ENCODE measurements around the gene ADD1.
"Not testable (repeated sequence)": the region's sequence is repeated elsewhere in the genome, so short reads cannot be mapped to it uniquely, and the experiment has no call there.

Gene ADD1

GRCh38 chr4:2944586-2945526 lies 101.2 kb downstream of the ADD1 start:
- DNase-seq (ENCODE audit: low read depth), result no peak

DNA sequence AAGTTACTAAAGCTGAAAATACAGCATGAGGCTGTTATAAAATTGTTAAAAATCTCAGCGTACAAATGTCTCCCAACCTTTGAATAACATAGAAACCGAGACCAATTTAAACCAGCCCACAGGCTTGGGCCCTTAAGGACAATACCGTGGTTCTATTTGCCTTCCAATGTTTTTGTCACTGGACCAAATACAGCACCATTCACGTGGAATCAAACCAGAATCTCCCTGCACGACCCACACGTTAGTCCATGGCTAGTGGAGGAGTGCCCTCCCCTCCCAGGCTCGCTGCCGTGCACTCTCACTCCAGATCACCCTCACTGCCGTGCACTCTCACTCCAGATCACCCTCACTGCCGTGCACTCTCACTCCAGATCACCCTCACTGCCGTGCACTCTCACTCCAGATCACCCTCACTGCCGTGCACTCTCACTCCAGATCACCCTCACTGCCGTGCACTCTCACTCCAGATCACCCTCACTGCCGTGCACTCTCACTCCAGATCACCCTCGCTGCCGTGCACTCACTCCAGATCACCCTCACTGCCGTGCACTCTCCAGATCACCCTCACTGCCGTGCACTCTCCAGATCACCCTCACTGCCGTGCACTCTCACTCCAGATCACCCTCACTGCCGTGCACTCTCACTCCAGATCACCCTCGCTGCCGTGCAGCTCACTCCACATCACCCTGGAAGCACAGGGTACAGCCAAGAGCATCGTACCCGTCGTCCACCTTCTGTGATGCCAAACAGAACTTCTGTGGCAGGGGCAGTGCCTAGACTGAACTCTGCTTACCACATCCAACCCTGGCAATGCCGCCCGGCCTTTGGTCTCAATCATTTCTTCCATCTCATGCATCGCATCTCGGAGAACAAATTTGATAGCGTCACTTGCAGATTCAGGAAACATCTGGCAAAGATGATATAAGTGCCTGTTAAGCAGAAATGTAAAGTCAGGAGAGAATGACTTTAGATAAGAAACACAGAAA lies 102.3 kb downstream of the ADD1 start:
- not testable (repeated sequence) for DNase-seq (ENCODE audit: low read depth)

- DNase-seq (ENCODE audit: low read depth), result no peak
Observed at GRCh38 chr4:2946812-2947600, 103.4 kb downstream of the ADD1 start.

GRCh38 chr4:2947926-2948325 lies 104.3 kb downstream of the ADD1 start:
- no peak for DNase-seq (ENCODE audit: low read depth)

- DNase-seq (ENCODE audit: low read depth), result no peak
Observed at GRCh38 chr4:2948895-2949781, 105.5 kb downstream of the ADD1 start.

GRCh38 chr4:2949782-2950125 lies 106.1 kb downstream of the ADD1 start:
- DNase-seq (ENCODE audit: low read depth), result no peak

GRCh38 chr4:2950221-2950989 lies 106.8 kb downstream of the ADD1 start:
- DNase-seq (ENCODE audit: low read depth), result peak; percentile 73

- DNase-seq (ENCODE audit: low read depth), result no peak
Observed at GRCh38 chr4:2953496-2953895, 109.9 kb downstream of the ADD1 start.

DNA sequence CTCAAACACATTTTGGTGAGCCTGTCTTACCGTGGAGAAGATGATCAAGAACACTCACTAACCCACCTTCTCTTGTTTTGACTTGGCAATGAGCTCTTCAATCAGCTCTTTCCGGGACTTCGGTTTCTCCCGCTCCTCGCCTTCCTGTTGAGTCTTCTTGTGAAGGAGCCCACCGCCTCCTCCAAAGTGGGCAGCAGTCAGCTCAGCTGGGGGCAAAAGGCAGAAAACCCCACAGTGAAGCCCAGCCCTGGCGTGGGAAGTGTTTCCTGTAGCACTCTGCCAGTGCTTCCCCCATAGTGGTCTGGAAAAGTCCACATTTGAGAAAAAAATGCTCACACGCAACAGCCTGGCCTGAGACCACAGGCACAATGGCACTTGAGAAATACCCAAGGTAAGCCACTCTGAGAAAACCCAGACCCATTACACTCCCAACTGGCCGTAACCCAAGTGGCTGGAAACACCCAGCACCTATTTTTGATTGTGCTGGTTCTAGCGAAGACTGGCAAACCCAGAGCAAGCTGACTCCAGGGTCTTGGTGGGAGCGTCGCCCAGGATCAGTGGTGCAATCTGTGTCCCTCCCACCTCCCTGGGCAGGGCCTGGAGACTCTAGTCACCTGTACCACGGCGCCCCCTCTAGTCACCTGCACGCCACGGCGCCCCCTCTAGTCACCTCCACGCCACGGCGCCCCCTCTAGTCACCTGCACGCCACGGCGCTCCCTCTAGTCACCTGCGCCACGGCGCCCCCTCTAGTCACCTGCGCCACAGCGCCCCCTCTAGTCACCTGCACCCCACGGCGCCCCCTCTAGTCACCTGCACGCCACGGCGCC lies 110.9 kb downstream of the ADD1 start:
- no peak for DNase-seq (ENCODE audit: low read depth)

- not testable (repeated sequence) for DNase-seq (ENCODE audit: low read depth)
Observed at GRCh38 chr4:2955186-2956044, 111.8 kb downstream of the ADD1 start.

- DNase-seq (ENCODE audit: low read depth), result peak; percentile 65
Observed at GRCh38 chr4:2958446-2958845, 114.8 kb downstream of the ADD1 start.

- DNase-seq (ENCODE audit: low read depth), result not testable (repeated sequence)
Observed at GRCh38 chr4:2960450-2960849, 116.8 kb downstream of the ADD1 start.

- DNase-seq (ENCODE audit: low read depth), result no peak
Observed at GRCh38 chr4:2961421-2961810, 117.8 kb downstream of the ADD1 start.

- no peak for DNase-seq (ENCODE audit: low read depth)
Observed at GRCh38 chr4:2961811-2962441, 118.3 kb downstream of the ADD1 start.

DNA sequence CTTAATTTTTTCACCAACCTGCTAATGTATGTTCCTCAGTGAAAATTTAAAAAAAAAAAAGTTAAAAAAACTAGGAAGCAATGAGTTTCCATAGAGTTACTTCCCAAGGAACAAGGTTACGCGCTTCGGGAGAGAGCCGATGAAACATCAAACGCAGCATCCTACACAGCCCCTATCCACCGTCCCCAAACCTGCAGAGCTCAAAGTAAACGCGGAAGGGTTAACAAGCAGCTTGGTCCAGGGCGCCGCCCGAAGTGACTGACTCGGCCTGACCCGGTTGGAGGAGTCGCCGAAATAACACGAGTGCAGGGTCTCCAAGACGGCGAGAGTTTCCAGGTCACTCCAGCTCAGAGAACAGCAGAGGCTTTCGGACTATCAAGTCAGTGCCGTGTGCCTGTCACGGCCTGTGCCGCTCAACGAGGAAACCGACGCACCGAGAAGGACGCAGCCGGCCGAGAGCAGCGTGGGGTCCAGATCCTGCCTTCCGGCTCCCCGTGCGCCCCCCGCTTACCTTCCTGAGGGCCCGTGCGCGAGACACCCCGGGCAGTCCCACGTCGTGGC lies 119.0 kb downstream of the ADD1 start:
- peak; percentile 64 for DNase-seq (ENCODE audit: low read depth)

DNA sequence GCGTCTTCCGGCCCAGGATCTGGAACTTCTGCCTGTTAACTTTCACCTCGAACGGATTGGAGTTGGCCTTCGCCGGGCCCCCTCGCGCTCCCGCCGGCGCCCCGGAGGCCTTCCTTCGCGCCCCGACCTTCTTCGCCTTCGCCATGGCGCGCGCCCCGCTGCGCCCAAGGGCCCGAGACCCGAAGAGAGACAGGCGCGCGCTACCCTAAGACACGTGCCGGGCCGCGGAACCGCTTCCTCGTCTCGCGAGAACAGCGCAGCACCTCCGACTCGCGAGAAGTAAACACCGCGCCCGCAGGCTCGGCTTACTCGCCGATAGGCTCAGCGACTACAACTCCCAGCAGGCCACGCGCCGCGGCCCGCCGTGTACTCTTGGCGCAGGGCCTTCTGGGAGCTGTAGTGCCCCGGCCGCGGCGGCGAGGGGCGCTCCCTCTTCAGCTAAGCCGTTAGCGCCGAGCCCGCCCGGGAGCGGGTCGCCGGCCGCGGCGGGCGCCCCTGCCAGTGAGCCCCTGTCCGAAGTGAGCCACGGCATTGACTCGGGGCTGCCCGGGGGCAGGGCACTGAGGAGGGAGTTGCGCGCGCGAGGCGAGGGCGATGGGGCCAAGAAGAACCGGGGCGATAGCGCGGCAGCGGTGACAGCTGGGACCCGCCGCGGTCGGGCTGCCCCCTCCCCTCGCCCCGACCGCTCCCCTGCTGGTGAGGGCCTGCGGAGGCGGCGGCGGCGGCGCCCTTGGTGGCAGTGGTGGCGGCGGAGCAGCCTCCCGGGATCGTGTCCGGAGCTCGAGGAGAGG lies 119.7 kb downstream of the ADD1 start, which contains the start of the genes GRK4 and NOP14:
Gene GRK4, plus strand, starts transcription at position 397 of the 791 bp plus-strand sequence. CDS start 500 bp downstream, outside the sequence.
Gene NOP14, minus strand, starts transcription at position 232 of the 791 bp plus-strand sequence. Its CDS starts 87 bp downstream, at position 145.
- DNase-seq (ENCODE audit: low read depth), result peak; percentile 99
